Ecto neural progenitor cell (in vitro differentiated cells): ENCODE data around the gene KIAA1958.

Experiments
- DNase-seq: peaks from one replicate; pipeline ENCODE4 v3.0.0-alpha.2; 2018; ENCODE audit warnings: low spot score

KIAA1958 gene

DNA sequence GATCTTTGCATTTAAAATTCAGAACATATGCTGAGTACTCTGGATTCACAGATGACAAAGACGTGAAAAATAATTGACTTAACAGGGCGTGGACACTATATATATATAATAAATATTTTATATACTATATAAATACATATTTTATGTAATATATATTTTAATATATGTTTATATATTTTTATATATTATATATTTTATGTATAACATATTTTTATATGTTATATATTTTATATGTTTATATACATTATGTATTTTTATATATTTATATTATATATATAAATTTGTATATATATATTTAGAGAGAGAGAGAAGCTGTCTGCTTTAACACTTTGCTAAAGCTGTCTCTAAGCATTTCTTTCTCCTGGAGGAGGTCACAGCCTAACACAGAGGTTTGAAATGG lies 118.2 kb downstream of the KIAA1958 start:
- no peak for DNase-seq

GRCh38 chr9:112605518-112605917 lies 118.9 kb downstream of the KIAA1958 start:
- DNase-seq = no peak

- no peak for DNase-seq
These were observed 119.5 kb downstream of the KIAA1958 start for GRCh38 chr9:112605963-112606699.

DNA sequence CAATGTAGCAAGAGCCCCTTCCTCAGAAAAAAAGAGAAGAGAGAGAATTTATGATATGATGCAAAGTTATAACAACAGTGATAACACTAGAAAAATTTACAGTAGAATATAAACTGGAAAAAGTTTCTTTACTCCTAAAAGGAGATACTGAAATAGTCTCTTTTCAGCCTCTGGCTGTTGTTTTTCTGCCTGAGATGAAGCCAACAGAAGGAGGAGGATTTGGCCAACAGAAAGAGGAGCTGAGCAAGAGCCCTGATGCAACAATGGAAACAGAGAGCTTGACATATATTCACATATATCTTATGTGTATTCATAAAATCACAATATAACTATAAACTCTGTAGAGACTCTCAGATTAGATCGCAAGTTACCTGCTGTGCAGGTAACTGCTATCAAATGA lies 122.2 kb downstream of the KIAA1958 start:
- no peak for DNase-seq

GRCh38 chr9:112615584-112616266 lies 129.1 kb downstream of the KIAA1958 start:
- DNase-seq = no peak

GRCh38 chr9:112617371-112617770 lies 130.7 kb downstream of the KIAA1958 start:
- DNase-seq = no peak

- no peak for DNase-seq
These were observed 131.9 kb downstream of the KIAA1958 start for GRCh38 chr9:112618385-112619009.

GRCh38 chr9:112620388-112620787 lies 133.8 kb downstream of the KIAA1958 start:
- no peak for DNase-seq

DNA sequence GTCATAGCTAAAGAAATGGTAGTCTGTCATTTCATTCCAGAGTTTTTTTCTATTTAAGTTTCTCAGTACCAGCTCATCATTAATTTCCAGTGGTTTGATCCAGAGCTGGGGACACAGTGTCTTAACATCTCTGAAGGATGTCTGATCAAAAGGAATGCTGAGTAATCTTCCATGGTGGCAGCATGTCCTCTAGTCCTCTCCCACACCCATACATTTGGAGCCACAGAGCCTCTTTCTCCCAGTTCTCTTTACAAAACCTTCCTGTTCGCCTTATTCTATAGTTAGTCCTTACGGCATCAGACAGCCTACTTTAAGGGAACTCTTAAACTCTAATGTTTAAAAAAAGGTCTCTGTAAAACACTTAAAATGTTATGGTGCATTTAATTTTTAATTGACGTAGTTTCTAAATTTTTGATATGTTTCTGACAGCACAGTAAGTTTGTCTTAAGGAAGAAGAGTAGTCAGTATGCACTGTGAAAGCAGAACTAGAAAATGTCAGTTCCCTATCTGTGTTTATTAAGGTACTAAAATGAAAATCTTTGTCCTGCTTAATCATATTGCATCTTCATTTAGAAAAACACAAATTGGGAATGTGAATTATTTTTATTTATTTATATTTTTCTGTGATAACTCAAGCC lies 134.5 kb downstream of the KIAA1958 start:
- no peak for DNase-seq

- no peak for DNase-seq
These were observed 136.6 kb downstream of the KIAA1958 start for GRCh38 chr9:112623198-112623597.

GRCh38 chr9:112624711-112625707 lies 138.4 kb downstream of the KIAA1958 start:
- DNase-seq = no peak

GRCh38 chr9:112629671-112630485 lies 143.3 kb downstream of the KIAA1958 start:
- DNase-seq = no peak

- no peak for DNase-seq
These were observed 144.9 kb downstream of the KIAA1958 start for GRCh38 chr9:112631313-112632070.

DNA sequence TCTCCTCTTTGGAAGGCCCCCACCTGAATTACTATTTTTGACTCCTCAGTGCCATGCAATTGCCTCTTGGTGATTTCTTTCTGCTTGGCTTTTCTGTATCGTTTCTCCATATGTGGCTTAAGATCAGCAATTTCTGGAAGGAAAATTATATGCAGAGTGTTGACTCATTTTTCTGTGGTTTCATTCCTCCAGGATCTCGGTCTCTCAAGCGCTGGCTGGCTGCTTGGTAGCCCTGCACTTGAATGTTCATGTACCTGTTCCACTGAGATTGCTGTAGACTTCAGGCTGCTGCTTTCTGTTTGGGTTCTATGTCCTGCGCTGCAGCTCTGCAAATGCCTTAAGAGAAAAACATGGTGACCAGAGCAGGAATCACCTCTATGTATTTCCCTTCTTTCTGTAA lies 153.7 kb downstream of the KIAA1958 start:
- DNase-seq = no peak

DNA sequence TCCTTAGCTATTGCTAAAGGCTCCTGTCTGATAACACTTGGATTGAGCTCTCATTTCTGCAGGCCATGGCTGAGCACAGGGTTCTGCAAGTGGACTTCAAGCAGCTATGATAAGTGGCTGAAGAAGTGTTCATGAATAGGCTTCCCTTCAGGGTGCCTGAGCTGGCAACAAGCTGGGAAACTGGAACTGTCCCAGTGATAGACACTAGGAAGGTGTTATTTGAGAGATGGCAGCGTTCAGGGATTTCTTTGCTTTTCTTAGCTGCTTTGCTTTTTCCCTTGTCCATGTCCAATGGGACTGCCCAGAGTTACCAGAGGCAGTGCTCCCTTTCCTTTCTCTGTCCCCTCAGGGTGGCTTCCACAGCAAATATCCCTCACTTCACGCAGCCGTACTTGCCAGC lies 155.5 kb downstream of the KIAA1958 start:
- no peak for DNase-seq

DNA sequence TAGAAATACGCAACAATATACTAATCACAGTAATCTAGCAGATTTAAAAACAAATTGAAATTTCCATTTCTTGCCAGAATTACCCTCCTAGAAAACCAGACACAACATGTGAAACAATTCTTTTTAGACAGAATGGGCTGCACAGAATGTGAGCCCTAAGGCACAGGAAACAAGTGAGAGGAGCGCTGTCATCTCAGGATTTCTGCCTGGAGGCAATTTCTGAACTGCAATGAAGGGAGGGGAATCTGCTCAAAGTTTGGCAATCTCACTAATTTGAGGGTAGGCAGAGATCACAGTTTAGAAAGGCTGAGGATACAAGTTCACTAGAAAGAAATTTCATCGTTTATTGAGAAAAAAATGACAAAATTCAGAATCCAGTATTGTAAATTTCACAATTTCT lies 161.0 kb downstream of the KIAA1958 start:
- DNase-seq = no peak

DNA sequence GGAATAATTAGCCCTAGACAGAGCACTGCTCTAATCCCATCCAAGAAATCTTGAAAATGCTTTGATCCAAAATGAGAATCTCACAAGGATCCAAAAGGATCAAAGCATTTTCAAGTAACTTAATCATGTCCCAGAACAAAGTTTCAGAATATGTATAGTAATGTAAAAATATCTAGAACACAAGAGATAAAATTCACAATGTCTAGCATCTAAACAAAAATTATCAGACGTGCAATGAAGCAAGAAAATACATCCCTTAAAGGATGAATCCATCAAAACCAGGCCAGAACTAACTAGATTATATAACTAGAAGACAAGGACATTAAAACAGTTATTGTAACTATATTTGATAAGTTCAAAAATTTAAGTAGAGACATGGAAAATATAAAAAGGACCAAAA lies 162.0 kb downstream of the KIAA1958 start:
- no peak for DNase-seq

GRCh38 chr9:112654282-112654681 lies 167.7 kb downstream of the KIAA1958 start:
- DNase-seq = no peak

- DNase-seq = no peak
These were observed 169.0 kb downstream of the KIAA1958 start for GRCh38 chr9:112655668-112656067.

DNA sequence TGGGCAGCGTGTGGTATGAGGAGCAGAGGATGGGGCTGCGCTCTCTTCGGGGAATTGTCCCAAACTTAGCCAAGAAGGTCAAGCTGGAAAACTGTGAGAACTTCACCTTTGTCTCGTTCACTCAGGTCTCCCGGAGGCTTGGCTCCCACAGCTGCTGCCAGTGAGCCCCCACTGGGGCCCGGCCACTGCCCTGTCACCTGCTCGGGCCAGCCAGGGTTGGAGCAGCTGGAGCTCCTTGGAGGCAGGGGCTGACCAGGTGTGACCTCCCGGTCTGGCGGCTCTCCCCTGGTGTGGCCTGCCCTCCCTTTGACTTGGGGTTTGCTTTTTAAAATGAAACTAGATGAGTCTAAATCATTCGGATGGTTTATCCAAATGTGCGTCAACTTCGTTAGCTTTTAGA lies 173.3 kb downstream of the KIAA1958 start:
- no peak for DNase-seq
